ENCODE data around the gene CCDC122. TPM values are rescaled to one million over a fixed set of nuclear protein-coding genes. Genes with fewer than 3 reads are reported as not detected.

CCDC122 gene
- total RNA-seq (2014; rRNA removed; shearing (Covaris generic)) (1.3 and 7.6 TPM in 2 replicates), polyA plus RNA-seq (2016; fragmentation: Nextera tagmentation; extraction: Ambion mirVana) (4.1 and 4.8 TPM in 2 replicates)

GRCh38 chr13:43878892-43879754 lies at the start of gene CCDC122:
CCDC122 (minus strand) TSS chr13:43879740; CDS start chr13:43869376, 10,364 bp downstream.
- Histone ChIP-seq H2AFZ (peak within 1 kb of the TSS; percentile 82), H3K36me3 (ENCODE audit: low read depth) (no peaks in the 10 kb centered on the region), H3K9me3 (ENCODE audit: low read depth) (no peaks in the 10 kb centered on the region), H3F3A (ENCODE audit: insufficient read depth) (0 out of 2 replicates have a peak, but pooled peaks cover 13% of the 10 kb centered on the region), H3K4me3 (peak within 1 kb of the TSS; percentile 86), H3K4me1 (ENCODE audit: insufficient read depth) (peaks cover 5% of the 10 kb centered on the region; the same call in 1 of the 2 replicates), H3K4me2 (ENCODE audit: unreplicated experiment) (peak within 1 kb of the TSS; percentile 78), H3K9me2 (ENCODE audit: insufficient read depth) (no peaks in the 10 kb centered on the region), H4K20me1 (ENCODE audit: insufficient read depth) (no peaks in the 10 kb centered on the region), H3K9ac (peak within 1 kb of the TSS; percentile 91), H3K27ac (peak within 1 kb of the TSS; percentile 76), H3K79me2 (ENCODE audit: insufficient read depth) (no peaks in the 10 kb centered on the region), H3K27me3 (replicated peaks; ENCODE audit: insufficient read depth) (no peaks in the 10 kb centered on the region)
- peak; percentile 96 for DNase-seq
- TF ChIP-seq EZH2 (IDR thresholded peaks at IDR 0.05; ENCODE audit: insufficient read depth, poor library complexity, severe bottlenecking) (no peak), EZH2phosphoT487 (IDR thresholded peaks at IDR 0.05; ENCODE audit: insufficient read depth, low read depth) (no peak)
- 1% methylated on average over 57 to 65 of the region's 78 CpGs for WGBS, 2 experiments (ENCODE audit: low coverage in 1 of 2, low lambda C conversion rate in 2 of 2, missing lambda C conversion rate in 2 of 2)
- in situ Hi-C loops (cut with MboI), result loop anchor here (10.0 kb wide), 1 partner anchor 794 kb away; no protein-coding TSS in a partner anchor

GRCh38 chr13:43924549-43925245 lies 45.2 kb upstream of the CCDC122 start:
- no peak for DNase-seq
- in situ Hi-C loops (cut with MboI), result loop anchor here (25.0 kb wide), 1 partner anchor 1038 kb away; no protein-coding TSS in a partner anchor
- Histone ChIP-seq H3K36me3 (ENCODE audit: low read depth) (no peaks in the 10 kb centered on the region), H3K4me2 (ENCODE audit: unreplicated experiment) (no peak overlapping the region), H3K9me3 (ENCODE audit: low read depth) (no peaks in the 10 kb centered on the region), H3K9ac (no peak overlapping the region), H3K4me3 (no peak overlapping the region), H4K20me1 (ENCODE audit: insufficient read depth) (no peaks in the 10 kb centered on the region), H3K79me2 (ENCODE audit: insufficient read depth) (no peaks in the 10 kb centered on the region), H3F3A (ENCODE audit: insufficient read depth) (no peaks in the 10 kb centered on the region), H3K4me1 (ENCODE audit: insufficient read depth) (no peaks in the 10 kb centered on the region), H2AFZ (no peak overlapping the region), H3K9me2 (ENCODE audit: insufficient read depth) (no peaks in the 10 kb centered on the region), H3K27me3 (replicated peaks; ENCODE audit: insufficient read depth) (peaks cover 22% of the 10 kb centered on the region), H3K27ac (no peak overlapping the region)
- WGBS, 2 experiments (ENCODE audit: low coverage in 1 of 2, low lambda C conversion rate in 2 of 2, missing lambda C conversion rate in 2 of 2), result 74 to 83% methylated on average over 5 of the region's 5 CpGs
- TF ChIP-seq EZH2 (IDR thresholded peaks at IDR 0.05; ENCODE audit: insufficient read depth, poor library complexity, severe bottlenecking) (no peak), EZH2phosphoT487 (IDR thresholded peaks at IDR 0.05; ENCODE audit: insufficient read depth, low read depth) (no peak)

- H3K36me3 ChIP-seq (ENCODE audit: low read depth), result no peaks in the 10 kb centered on the region
- no peaks in the 10 kb centered on the region for H3K79me2 ChIP-seq (ENCODE audit: insufficient read depth)
- no peak for DNase-seq
- in situ Hi-C loops (cut with MboI), result loop anchor here (25.0 kb wide), 1 partner anchor 1041 kb away; no protein-coding TSS in a partner anchor
- no peaks in the 10 kb centered on the region for H4K20me1 ChIP-seq (ENCODE audit: insufficient read depth)
- no peak overlapping the region for H2AFZ ChIP-seq
- H3K4me2 ChIP-seq (ENCODE audit: unreplicated experiment), result no peak overlapping the region
- H3K27me3 ChIP-seq (replicated peaks; ENCODE audit: insufficient read depth), result peaks cover 33% of the 10 kb centered on the region
- H3K9me3 ChIP-seq (ENCODE audit: low read depth), result no peaks in the 10 kb centered on the region
- H3F3A ChIP-seq (ENCODE audit: insufficient read depth), result no peaks in the 10 kb centered on the region
- H3K4me3 ChIP-seq, result no peak overlapping the region
- no peak for TF ChIP-seq EZH2phosphoT487 (IDR thresholded peaks at IDR 0.05; ENCODE audit: insufficient read depth, low read depth)
- TF ChIP-seq EZH2 (IDR thresholded peaks at IDR 0.05; ENCODE audit: insufficient read depth, poor library complexity, severe bottlenecking), result no peak
- H3K9ac ChIP-seq, result no peak overlapping the region
- WGBS, 2 experiments (ENCODE audit: low coverage in 1 of 2, low lambda C conversion rate in 2 of 2, missing lambda C conversion rate in 2 of 2), result 88 to 95% methylated on average over 1 of the region's 1 CpG
- H3K9me2 ChIP-seq (ENCODE audit: insufficient read depth), result no peaks in the 10 kb centered on the region
- no peak overlapping the region for H3K27ac ChIP-seq
- no peaks in the 10 kb centered on the region for H3K4me1 ChIP-seq (ENCODE audit: insufficient read depth)
Measured at GRCh38 chr13:43920965-43921674, 41.6 kb upstream of the CCDC122 start.

GRCh38 chr13:43918636-43919035 lies 39.1 kb upstream of the CCDC122 start:
- Histone ChIP-seq H3K79me2 (ENCODE audit: insufficient read depth) (no peaks in the 10 kb centered on the region), H3K27ac (no peak overlapping the region), H2AFZ (no peak overlapping the region), H3K4me1 (ENCODE audit: insufficient read depth) (no peaks in the 10 kb centered on the region), H3F3A (ENCODE audit: insufficient read depth) (no peaks in the 10 kb centered on the region), H3K9ac (no peak overlapping the region), H3K27me3 (replicated peaks; ENCODE audit: insufficient read depth) (peaks cover 25% of the 10 kb centered on the region), H3K9me3 (ENCODE audit: low read depth) (no peaks in the 10 kb centered on the region), H3K9me2 (ENCODE audit: insufficient read depth) (no peaks in the 10 kb centered on the region), H3K4me3 (no peak overlapping the region), H3K36me3 (ENCODE audit: low read depth) (no peaks in the 10 kb centered on the region), H4K20me1 (ENCODE audit: insufficient read depth) (no peaks in the 10 kb centered on the region), H3K4me2 (ENCODE audit: unreplicated experiment) (no peak overlapping the region)
- 74 to 76% methylated on average over 5 of the region's 5 CpGs for WGBS, 2 experiments (ENCODE audit: low coverage in 1 of 2, low lambda C conversion rate in 2 of 2, missing lambda C conversion rate in 2 of 2)
- TF ChIP-seq EZH2 (IDR thresholded peaks at IDR 0.05; ENCODE audit: insufficient read depth, poor library complexity, severe bottlenecking) (no peak), EZH2phosphoT487 (IDR thresholded peaks at IDR 0.05; ENCODE audit: insufficient read depth, low read depth) (no peak)
- no peak for DNase-seq
- in situ Hi-C loops (cut with MboI), result loop anchor here (25.0 kb wide), 1 partner anchor 1044 kb away; no protein-coding TSS in a partner anchor
